ENCODE data around the gene ZNRF3.
"Not testable (repeated sequence)": the region's sequence is repeated elsewhere in the genome, so short reads cannot be mapped to it uniquely, and the experiment has no call there.

ZNRF3 gene

DNA sequence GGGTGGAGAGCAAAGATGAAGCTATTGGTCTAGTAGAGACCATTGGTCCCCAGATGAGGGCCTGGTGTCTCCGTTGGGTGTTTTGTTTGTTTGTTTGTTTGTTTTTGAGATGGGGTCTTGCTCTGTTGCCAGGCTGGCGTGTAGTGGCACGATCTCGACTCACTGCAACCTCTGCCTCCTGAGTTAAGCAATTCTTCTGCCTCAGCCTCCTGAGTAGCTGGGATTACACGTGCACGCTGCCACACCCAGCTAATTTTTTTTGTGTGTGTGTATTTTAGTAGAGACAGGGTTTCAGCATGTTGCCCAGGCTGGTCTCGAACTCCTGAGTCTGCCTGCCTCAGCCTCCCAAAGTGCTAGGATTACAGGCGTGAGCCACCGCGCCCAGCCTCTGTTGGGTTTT, 25.4 kb downstream of the ZNRF3 start:
- DNase-seq, result not testable (repeated sequence)

DNA sequence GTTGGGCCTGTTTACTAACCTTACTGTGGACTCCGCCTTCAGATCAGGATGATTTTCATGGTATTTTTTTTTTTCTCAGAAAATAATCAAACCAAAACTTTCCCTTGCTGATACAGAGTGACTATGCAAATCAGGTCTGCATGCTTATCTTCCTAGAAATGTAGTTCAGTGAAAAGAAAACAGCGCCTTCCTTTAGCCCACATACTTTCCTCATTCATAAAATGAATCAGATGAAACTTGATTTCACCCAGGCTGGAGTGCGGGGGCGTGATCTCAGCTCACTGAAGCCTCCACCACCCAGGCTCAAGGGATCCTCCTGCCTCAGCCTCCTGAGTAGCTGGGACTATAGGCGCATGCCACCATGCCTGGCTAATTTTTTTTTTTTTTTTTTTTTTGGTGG, 26.0 kb downstream of the ZNRF3 start:
- peak; percentile 86 for DNase-seq

DNA sequence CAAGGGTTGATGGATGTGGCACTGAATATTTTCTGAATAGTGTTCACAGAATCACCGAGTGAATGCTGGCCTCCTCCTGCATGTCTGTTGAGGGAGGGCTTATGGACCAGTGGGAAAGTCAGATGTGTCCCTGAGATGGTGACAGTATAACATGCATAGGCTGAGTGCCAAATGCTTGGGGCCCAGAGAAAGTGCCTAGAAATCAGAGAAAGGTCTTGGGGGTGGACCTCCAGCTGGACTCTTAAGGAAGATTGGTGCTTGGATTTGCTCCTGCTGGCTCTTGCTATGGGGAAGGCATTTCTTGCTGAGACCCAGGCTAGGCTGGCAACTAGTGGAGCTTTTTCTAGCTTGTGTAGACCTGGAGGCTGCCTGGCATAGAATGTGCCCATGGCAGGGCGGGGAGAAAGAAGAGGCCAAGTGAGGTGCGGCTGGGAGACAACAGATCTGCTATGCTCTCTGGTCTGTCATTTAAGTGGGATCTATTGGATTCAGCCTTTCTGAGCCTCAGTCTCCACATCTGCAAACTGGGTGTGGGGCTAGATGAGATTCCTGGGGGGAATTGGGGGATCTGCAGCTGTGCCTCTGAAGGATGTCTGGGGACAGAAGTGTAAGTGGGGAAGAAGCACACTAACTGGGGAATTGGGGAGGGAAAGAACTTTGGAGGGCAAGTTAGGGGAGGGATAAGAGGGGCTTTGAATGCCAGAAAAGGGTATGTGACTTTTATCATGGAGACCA, 27.4 kb downstream of the ZNRF3 start:
- no peak for DNase-seq

DNA sequence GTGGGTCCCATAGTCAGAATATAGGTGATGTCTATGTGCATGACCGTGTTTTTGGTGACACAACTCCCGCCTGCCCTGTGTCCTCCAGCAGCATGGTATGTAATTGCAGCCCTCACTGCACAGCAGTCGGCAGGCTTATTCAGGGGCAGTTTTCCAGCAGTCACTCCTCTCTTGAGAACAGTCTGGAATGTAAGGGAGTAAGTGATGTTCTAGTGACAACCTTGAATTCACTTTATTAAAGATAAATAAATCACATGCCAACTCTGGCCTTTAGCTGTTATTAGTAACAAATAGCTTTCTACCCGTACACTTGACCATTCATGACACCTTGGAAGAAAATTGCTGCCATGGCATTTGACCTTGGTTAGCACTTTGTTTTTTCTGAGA, 27.9 kb downstream of the ZNRF3 start:
- DNase-seq, result no peak

DNA sequence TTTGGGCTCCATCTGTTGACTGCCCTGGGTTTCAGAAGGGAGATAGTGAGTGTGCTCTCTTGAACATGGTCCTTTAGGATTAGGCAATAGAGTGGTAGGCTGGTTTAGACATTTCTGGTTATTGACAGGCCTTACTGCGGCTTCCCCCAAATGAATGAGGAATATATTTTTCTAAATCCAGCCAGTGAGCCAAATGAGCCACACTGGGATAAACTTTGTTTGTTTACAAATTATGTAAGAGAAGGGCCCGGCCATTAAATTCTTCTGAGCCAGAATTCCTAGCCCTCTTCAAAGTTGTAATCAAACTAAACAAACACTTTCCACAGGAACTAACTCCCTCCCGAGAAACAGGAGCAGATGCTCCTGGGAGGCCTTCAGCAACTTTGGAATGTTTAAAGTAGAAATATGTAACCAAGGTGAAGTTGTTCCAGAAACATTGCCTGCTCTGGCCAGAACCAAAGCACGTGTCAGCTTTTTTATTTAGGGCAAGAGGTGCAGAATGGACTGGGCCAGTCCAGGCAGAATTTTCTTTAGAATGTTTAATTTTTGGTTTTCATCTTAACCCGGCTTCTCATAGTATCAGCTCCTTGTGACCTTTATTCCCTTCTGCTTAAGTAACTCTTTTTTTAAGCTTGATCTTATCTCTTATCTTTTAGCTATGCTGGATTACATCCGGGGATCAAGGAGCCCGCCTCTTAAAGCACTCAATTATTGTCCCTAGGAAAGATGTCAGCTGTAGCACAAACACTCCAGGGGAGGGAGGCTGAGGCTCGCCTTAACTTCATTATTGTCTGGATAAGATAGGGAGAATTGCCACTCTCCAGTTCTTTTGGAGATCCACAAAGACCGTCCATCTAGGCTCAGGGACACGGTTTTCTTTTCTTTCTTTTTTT, 28.7 kb downstream of the ZNRF3 start:
- no peak for DNase-seq

DNA sequence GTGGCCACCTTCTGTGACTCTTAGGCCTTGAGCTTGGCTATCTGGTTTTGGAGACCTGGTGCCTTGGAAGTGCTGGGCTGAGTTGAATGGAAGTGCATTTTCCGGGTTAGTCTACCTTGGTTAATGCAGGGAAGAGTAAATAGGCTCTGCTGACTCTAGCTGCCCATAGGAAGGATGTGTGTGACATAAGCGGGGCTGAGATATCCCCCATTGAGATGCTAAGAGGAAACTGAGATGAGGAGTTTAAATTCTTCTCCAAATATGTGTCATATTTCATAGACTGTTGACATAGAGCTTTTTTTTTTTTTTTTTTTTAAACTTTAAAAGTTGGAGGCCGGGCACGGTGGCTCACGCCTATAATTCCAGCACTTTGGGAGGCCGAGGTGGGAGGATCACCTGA, 30.8 kb downstream of the ZNRF3 start:
- no peak for DNase-seq

DNA sequence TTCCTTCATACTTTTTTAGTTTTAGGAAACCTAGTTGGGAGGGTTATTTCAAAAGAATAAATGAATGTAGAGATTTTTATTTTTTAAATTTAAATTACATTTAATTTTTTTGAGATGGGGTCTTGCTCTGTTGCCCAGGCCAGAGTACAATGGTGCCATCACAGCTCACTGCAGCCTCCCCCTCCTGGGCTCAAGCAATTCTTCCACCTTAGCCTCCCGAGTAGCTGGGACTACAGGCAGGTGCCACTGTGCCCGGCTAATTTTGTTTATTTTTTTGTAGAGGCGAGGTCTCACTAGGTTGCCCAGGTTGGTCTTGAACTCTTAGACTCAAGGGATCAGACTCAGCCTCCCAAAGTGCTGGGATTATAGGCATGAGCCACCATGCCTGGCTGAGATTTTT, 32.6 kb downstream of the ZNRF3 start:
- DNase-seq, result no peak

DNA sequence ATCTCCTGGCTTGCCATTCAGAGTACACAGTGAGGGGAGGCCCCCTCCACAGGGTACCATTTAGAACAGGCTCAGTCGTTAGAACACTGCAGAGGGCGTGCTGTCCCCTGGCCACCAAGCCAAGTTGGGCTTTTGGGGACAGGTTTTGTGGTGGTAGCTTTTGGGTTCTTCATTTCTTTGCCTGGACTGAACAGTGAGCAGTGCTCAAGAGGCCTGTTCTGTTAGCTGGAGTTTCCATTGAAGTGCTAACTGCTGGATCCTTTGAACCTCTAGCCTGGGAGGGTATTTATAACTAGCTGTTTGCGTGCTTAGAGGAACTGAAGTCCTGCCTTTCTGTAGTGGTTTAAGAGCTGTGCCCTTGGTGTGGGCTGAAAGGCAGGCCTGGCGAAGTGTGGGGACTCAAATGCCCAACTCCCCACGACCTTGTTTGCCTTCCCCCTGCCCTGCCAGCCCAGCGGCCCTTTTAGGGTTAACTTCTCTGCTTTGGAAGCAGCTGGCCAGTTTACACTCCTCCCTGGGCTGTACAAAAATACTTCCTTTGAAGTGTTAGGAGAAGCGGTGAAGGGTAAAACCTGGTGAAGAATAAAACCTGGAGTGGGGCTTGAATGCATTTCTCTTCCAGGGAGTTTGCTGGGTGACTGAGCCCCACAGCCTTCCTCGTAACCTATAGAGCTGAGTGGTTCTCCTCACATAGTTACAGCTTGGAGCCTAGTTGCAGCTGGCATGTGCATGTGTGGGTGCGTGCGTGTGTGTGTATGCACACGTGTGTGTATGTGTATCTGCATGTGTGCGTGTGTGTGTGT, 34.6 kb downstream of the ZNRF3 start:
- no peak for DNase-seq

DNA sequence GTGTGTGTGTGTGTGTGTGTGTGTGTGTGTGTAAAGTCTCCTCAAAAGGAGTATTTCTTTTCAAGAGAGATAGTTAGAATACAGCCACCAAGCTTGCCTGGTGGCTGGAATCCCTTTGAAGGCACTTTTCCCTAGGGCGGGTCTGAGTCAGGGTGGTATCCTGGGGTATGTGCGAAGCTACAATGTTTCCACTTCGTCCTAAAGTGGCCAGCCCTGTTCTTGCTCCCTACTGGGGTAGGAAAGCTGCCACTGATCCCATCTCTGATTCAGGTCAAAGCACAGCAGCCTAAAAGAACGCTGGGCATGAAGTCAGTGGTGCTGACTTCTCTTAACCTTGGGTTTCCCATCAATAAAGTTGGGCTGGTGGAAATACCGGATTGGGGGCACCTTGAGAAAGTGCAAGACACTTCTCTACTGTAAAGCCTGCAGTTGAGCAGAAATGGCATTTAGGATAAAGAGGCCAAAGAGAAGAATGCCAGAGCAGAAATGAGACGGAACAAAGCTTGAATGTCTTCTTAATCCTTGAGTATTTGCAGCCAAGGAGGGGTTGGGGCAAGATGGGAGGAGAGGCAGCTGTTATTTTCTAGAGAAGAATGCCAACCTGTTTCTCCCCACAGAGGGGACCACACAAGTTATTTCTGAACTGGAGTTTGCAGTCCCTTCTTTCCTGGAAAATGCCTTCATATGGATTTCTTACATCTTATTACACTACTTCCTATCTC, 35.3 kb downstream of the ZNRF3 start:
- DNase-seq, result no peak

DNA sequence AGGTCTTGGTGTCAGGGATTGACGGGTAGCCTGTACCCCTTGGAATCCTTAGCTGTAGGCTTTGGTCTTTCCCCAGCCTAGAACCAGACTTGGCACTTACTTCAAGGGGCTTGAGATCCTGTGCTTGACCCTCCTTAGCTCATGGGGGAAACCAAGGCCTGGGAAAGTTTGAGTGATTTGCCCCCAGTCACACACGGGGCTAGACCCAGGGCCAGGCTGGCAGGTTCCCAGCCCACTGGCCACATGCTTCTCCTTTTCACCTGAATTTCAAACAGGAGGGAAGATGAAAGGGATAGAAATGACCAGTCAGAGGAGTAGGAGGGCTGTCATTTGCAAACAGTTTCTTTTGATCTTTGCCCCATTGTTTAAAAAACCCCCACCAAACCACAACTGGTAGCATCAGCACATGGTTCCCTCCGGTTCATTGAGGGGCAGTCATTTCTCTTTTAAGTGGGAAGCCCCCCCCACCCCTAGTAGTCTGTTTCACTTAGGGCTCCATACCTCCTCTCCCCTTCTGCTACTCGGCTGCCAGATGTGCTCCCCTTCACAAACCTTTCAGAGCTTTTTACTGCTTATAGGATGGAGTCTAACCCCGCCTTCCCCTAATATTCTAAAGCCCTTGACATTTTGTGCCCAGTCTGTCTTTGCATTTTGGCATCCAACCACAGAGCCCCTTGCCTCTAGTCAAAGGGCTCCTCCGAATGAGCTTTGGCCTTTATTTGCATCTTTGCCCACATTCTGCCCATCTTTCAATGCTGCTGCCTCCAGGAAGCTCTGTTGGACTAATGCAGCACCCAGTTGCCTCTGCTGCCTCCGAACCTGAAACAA, 37.6 kb downstream of the ZNRF3 start:
- DNase-seq, result no peak

DNA sequence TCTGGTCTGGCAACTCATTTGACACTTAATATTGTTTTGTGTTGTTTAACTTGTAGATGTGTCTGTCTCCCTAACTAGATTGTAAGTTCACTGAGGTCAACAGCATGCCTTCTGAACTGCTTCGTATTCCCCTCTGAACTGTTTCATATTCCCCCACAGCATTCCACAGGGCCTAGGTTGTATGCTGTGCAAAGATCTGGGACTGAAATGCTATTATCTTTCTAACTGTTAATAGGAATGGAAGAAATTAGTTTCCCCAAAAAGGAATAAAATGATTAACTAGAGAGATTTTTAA, 38.2 kb downstream of the ZNRF3 start:
- no peak for DNase-seq

DNA sequence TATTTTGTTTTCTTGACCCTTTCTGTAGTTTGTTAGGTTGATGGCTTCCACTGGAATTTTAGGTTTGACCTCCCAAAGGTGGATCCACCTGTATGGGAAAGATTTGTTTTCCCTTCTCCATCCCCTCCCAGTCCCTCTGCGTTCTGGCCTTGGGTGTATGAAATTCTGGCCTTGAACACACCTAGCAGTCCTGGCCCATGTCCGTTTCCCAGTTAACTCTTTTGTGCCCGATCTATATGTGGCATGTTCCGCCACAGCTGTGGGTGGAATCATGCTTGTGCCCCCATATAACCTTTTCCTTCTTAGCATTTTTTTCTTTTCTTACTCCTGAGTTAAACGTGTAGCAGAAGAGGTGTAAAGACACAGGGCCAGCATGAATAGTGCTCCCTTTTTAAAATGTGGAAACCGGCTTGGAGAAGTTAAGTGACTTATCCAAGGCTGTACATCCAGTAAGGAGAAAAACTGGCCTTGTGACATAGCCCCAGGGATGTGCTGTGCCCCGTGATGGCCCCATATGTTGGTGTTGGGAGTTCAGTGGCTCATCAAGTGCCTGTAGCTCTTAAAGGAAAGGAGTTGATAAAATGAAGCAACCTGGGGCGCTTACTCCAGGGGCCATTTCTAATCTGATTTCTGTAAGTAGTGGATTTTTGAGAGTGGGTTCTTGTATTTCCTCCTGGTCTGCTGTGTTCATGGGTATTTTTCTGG, 39.3 kb downstream of the ZNRF3 start:
- no peak for DNase-seq

DNA sequence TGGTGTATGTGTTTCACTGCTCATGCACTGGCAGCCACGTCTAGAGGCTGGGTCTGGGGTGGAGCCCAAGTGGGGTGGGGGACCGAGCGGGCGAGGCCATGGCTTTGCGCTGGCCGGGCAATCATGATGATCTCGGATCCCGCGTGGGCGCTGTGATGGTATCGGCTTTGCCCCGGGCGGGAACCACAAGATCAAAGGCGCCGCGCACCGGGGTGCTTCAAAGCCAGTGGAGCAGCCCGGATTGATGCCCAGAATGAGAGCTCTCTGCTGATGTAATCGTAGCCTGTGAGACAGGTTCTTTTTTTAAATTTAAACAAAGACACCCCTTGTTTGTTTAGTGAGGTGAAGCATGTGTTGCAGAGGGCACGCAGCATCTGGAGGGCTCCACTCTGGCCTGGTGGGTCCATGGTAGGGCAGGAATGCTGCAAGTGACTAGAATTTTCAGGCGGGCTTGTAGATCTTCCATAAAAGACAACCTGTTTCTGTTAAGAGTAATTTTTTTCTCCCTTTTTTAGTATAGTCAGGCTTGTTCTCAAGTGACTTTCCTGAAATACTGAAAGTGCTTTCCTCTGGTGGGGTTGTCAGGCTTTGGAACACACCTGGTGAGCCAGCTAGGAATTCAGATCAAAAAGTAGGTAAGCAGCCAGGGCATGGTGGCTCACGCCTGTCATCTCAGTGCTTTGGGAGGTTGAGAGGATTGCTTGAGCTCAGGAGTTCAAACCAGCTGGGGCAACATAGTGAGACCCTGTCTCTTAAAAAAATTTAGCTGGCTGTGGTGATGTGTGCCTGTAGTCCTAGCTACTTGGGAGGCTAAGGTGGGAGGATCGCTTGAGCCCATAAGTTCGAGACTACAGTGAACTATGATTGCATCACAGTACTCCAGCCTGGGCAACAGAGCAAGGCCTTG, 40.7 kb downstream of the ZNRF3 start:
- no peak for DNase-seq

DNA sequence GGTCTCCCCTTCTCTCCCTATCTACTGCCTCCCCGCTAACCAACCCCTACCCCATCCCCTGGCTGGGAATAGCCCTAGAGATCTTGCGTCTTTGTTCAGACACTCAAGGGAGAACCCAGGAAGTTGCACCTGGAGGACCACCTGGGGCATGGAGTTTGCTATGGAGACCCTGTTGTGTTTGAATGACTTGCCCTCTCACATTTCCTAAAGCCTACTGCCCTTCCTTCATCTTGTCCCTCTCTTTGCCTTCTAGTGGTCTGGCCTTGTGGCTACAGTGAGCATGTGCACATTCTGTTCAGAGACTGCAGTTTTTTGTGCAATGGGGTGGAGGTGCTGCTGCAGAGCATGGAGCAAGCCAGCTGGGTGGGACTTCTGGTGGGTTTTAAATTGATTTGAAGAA, 42.5 kb downstream of the ZNRF3 start:
- no peak for DNase-seq

DNA sequence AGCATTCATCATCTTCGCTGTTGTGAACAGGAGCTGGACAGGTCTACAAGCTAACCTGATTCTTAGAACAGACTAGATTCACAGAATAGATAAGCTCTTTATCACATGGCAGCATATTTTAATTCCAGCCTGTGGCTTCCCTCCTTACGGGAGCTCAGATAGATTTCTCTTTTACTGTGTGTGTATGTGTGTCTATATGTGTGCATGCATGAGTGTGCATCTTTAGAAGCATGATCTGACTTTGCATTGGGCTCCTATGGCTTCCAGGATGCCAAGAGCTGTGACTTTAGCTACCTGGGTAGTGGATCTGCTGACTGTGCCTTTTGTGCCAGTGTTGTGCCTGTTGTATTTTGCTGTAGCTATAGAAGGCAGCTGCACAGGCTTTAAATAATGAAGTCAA, 44.3 kb downstream of the ZNRF3 start:
- DNase-seq, result no peak

DNA sequence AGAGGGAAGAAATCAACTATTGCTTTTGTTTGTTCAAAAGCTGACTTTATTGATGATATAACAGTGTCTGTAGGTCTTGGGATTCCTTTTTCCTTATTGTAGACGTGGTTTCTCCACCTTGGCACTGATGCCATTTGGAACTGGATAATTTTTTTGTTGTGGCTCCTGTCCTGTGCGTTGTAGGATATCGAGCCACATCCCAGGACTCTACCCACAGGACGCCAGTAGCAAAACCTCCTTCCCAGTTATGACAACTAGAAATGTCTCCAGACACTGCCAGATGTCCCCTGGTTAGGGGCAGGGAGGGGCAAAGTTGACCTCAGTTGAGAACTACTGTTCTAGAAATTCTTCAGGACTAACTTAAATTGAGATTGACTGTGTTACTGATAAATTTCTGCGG, 45.8 kb downstream of the ZNRF3 start:
- no peak for DNase-seq

DNA sequence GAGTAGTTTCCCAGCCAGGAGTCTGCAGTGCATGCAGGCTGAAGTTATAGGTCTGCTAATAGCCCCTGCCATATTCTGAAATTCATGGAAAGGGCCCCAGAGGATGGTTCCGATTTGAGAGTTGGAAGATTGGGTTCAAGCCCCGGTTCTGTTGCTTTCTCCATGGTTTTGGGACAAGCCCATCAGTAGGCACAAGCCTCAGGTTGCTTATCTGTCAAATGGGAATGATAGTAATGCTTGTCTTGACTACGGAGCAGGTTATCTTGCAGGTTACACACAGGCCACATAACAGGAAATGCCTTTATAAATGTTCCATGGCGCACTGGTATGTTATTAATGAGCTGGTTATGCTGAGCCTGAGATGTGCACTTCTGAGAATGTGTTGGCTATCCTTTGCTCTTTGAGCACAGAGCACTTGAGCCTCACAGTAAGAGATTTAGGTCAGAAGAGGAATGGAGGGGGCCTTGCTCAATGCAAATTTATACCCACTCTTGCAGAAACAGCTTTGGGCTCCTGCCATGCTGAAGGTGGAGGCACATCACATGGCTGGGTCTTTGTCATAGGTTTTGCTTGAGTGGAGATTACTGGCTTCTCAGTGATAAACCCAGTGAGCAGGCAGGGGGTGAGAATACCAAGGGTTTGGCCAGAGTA, 47.1 kb downstream of the ZNRF3 start:
- no peak for DNase-seq

DNA sequence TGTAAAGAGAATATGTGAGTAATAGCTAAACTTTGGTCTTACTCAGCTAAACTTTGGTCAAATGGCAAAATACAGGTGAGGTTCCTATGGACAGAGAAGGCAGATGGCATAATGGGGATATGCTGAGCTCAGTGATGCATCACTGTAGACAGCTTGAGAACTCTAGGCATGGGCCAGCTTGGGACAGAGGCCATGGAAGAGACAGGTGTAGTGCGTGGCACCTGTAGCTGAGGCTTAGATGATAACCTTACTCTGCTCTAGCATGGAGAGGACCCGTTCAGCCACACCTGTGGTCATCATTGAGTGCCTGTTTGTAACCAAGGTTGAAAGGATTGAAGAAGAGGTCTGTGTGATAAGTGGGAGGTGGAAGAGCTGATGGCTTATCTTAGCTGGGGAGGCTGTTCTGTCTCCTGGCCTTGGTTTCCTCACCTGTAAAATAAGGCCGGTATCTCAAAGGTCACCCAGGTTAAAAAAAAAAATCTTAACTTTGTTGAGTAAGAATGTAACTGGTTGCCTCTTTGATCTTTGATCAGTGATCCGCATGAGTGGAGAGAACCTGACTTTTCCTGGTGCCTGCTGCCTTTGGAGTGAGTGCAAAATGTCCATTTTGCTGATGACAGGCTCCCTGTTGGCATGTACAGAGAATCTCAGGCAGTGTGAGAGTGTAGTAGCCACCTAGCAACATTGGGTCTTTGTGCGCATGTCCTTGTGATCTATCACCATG, 48.6 kb downstream of the ZNRF3 start:
- DNase-seq, result no peak

DNA sequence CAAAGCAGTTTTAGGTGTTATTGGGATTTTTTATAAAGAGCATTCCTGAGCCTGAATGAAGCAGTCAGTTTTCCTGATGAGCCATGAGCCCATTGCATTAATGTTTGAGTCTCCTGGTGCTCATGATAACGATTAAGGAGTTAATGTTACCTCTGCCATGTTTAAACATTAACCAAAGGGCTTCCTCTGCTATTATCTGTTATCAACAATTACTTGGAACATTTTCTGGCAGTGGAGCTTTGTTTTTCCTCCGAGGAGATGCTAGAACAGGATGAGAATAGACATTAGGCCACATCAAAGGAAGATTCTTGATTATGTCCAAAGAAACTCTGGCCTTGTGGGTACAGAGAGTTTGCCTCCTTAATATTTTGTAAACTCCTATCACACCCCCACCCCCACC, 49.9 kb downstream of the ZNRF3 start:
- no peak for DNase-seq
